GM23338 (cell line): ENCODE data around the gene CLOCK. TPM values are rescaled to one million over a fixed set of nuclear protein-coding genes. Genes with fewer than 3 reads are reported as not detected.

ENCODE experiments used
- ATAC-seq: fragments of 200-7000 bp; cut with Tn5 transposase; 3 replicates; pipeline ENCODE4 v1.9.1; 2020
- DNase-seq: peaks from one replicate; pipeline ENCODE4 v3.0.0-alpha.2; 2015; ENCODE audit warnings: low spot score
- H2AFZ ChIP-seq: fragments of 200-600 bp; sonication (generic); 2 replicates; pipeline ENCODE4 v1.8.0; 2016; ENCODE audit warnings: antibody characterized with exemption, mild to moderate bottlenecking, moderate library complexity
- H3F3A ChIP-seq: fragments of 200-600 bp; sonication (generic); replicated peaks from 2 replicates; pipeline ENCODE4 v1.8.0; 2017; ENCODE audit warnings: antibody characterized with exemption, mixed run types, low read depth
- H3K27ac ChIP-seq: fragments of 200-600 bp; sonication (generic); 2 replicates; pipeline ENCODE4 v1.6.1; 2016; ENCODE audit warnings: low read depth
- H3K27me3 ChIP-seq: fragments of 200-600 bp; sonication (generic); 2 replicates; pipeline ENCODE4 v1.8.0; 2016; ENCODE audit warnings: mild to moderate bottlenecking, mixed run types, moderate library complexity; ENCODE audit not compliant: insufficient read depth
- H3K36me3 ChIP-seq: fragments of 200-600 bp; sonication (generic); 2 replicates; pipeline ENCODE4 v1.8.0; 2016; ENCODE audit warnings: mild to moderate bottlenecking; ENCODE audit not compliant: insufficient read depth
- H3K4me1 ChIP-seq: fragments of 200-600 bp; sonication (generic); 2 replicates; pipeline ENCODE4 v1.8.0; 2016; ENCODE audit warnings: mild to moderate bottlenecking, moderate library complexity; ENCODE audit not compliant: insufficient read depth
- H3K4me2 ChIP-seq: fragments of 200-600 bp; sonication (generic); 2 replicates; pipeline ENCODE4 v1.7.1; 2017; ENCODE audit warnings: mixed run types
- H3K4me3 ChIP-seq: fragments of 200-600 bp; sonication (generic); 2 replicates; pipeline ENCODE4 v1.6.1; 2016; ENCODE audit warnings: mixed run types
- H3K79me2 ChIP-seq: fragments of 200-600 bp; sonication (generic); replicated peaks from 2 replicates; pipeline ENCODE4 v1.8.0; 2017; ENCODE audit warnings: mild to moderate bottlenecking; ENCODE audit not compliant: insufficient read depth
- H3K9me2 ChIP-seq: fragments of 200-600 bp; sonication (generic); 2 replicates; pipeline ENCODE4 v1.8.0; 2017; ENCODE audit not compliant: insufficient read depth
- H4K20me1 ChIP-seq: fragments of 200-600 bp; sonication (generic); replicated peaks from 2 replicates; pipeline ENCODE4 v1.8.0; 2017; ENCODE audit warnings: mild to moderate bottlenecking; ENCODE audit not compliant: insufficient read depth
- H3K27ac Mint-ChIP-seq: 2 replicates; pipeline ENCODE4 v1.8.0; 2020; ENCODE audit warnings: inconsistent platforms, mild to moderate bottlenecking, moderate library complexity, mixed read lengths
- H3K27me3 Mint-ChIP-seq: 3 replicates; pipeline ENCODE4 v1.8.0; 2022; ENCODE audit warnings: low read depth, mild to moderate bottlenecking, moderate library complexity, mixed read lengths, inconsistent platforms; ENCODE audit not compliant: insufficient read depth, poor library complexity
- H3K36me3 Mint-ChIP-seq: 3 replicates; pipeline ENCODE4 v1.8.0; 2021; ENCODE audit warnings: low read depth, mild to moderate bottlenecking, inconsistent platforms, moderate library complexity, mixed read lengths
- H3K4me1 Mint-ChIP-seq: 3 replicates; pipeline ENCODE4 v1.8.0; 2020; ENCODE audit warnings: mild to moderate bottlenecking, inconsistent platforms, mixed read lengths
- H3K4me3 Mint-ChIP-seq: 3 replicates; pipeline ENCODE4 v1.8.0; 2021; ENCODE audit warnings: moderate library complexity, mild to moderate bottlenecking, inconsistent platforms, mixed read lengths
- H3K9me3 Mint-ChIP-seq: 3 replicates; pipeline ENCODE4 v1.8.0; 2020; ENCODE audit warnings: moderate library complexity, mild to moderate bottlenecking, inconsistent platforms, mixed read lengths
- CREB1 ChIP-seq: fragments of 250-450 bp; sonication (Bioruptor Pico); IDR thresholded peaks from 2 replicates; pipeline ENCODE4 v1.5.0; 2020; ENCODE audit warnings: low read depth, mild to moderate bottlenecking, moderate library complexity
- ETS1 ChIP-seq: IDR thresholded peaks from 2 replicates; pipeline ENCODE4 v1.6.1; 2016; ENCODE audit warnings: antibody characterized with exemption
- REST ChIP-seq: IDR thresholded peaks from one replicate; pipeline ENCODE4 v1.6.1; 2018; ENCODE audit warnings: antibody characterized with exemption; ENCODE audit not compliant: unreplicated experiment
- ZNF462 ChIP-seq: fragments of 250-450 bp; sonication (Bioruptor Pico); IDR thresholded peaks from 2 replicates; pipeline ENCODE4 v1.5.0; 2020; ENCODE audit warnings: mild to moderate bottlenecking, moderate library complexity
- polyA plus RNA-seq: library from polyadenylated mRNA; unstranded; fragments of >200 nt; fragmentation: Nextera tagmentation; extraction: Ambion mirVana; gene quantifications from 2 replicates; pipeline ENCODE4 v1.2.1, GENCODE V29; 2016
- total RNA-seq: library from RNA; depleted of rRNA; stranded (reverse); fragments of >200 nt; shearing (Covaris generic); gene quantifications from 2 replicates; pipeline ENCODE4 v1.2.3, GENCODE V29; 2014

The CLOCK gene
- total and polyA plus RNA-seq, 2 experiments from 2014 or later: 17.1 to 28.8 TPM

GRCh38 chr4:55571806-55572205 lies 25.1 kb upstream of the CLOCK start:
- Mint-ChIP-seq H3K4me3 (no peak overlapping the region), H3K27ac (no peak overlapping the region), H3K4me1 (no peaks in the 10 kb centered on the region; the same call in 2 of the 3 replicates), H3K9me3 (peaks cover 27% of the 10 kb centered on the region), H3K36me3 (peaks cover 28% of the 10 kb centered on the region; the same call in 2 of the 3 replicates), H3K27me3 (peaks cover 5% of the 10 kb centered on the region)
- TF ChIP-seq ETS1: no peak
- no peak for TF ChIP-seq REST
- TF ChIP-seq CREB1 (CRISPR knock-in tag): no peak
- no peak for TF ChIP-seq ZNF462 (CRISPR knock-in tag)
- no peaks in the 10 kb centered on the region for H4K20me1 ChIP-seq
- H3K36me3 ChIP-seq: peaks cover 16% of the 10 kb centered on the region
- H3K4me1 ChIP-seq: no peaks in the 10 kb centered on the region
- no peak overlapping the region for H3K4me2 ChIP-seq
- H2AFZ ChIP-seq: no peak overlapping the region
- no peak for DNase-seq
- H3K4me3 ChIP-seq: no peak overlapping the region
- H3K27me3 ChIP-seq: no peaks in the 10 kb centered on the region
- no peaks in the 10 kb centered on the region for H3F3A ChIP-seq
- no peak overlapping the region for H3K27ac ChIP-seq
- no peaks in the 10 kb centered on the region for H3K79me2 ChIP-seq
- H3K9me2 ChIP-seq: 0 out of 2 replicates have a peak, but pooled peaks cover 4% of the 10 kb centered on the region
- ATAC-seq: no peak
